ENCODE data around the gene MTRF1L.
"Not testable (repeated sequence)": the region's sequence is repeated elsewhere in the genome, so short reads cannot be mapped to it uniquely, and the experiment has no call there.

MTRF1L gene

DNA sequence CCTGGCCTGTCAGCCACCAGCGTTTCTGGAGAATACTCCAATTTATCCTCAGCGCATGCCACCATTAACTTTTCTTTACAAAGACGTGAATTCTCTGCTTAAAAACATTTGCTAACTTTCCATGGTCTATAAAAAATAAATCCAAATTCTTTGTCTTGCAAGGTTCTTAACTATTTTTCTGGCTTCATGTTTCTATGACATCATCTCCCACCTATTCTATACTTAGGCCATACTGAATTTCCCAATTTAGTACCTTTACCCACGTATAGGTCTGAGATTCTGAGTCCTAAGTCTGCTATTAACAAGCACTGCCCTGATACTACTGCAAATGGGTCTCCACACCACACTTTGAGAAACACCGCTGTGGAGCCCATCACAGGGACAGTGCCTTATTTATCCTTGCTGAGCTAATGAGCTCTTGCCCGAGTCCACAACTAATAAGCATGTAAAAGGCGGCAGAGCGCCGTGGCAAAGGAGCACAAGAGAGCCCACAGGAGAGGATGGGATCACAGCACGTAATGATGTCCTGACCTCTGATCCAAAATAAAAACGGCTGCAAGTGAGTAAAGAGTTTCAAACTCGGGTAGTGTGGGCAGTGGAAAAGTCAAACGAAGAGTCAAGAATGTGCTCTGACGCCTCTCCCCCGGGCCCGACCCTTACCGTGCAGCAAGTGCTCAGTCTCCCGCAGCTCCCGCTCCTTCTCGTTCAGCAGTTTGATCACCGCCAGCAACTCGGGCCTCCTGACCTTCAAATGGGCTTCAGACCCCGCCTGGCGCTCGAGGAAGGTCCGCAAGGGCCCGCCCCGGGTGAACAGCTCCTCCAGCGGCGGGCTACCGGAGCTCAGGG lies 519 bp downstream of the MTRF1L start:
- Histone ChIP-seq H3K4me3 (ENCODE audit: low read depth in 1 of 2, low read length in 2 of 2) (peak overlapping the region; percentile 85 to 95), H3K4me1 (ENCODE audit: control insufficient read depth in 1 of 2, insufficient read depth in 2 of 2, low read length in 2 of 2) (peaks cover 6 to 30% of the 10 kb centered on the region in 2 donors), H3K9me3 (ENCODE audit: control insufficient read depth in 1 of 2, low read length in 2 of 2) (no peaks in the 10 kb centered on the region), H3K27me3 (ENCODE audit: low read depth, low read length) (no peaks in the 10 kb centered on the region), H3K36me3 (ENCODE audit: control insufficient read depth in 1 of 2, insufficient read depth in 2 of 2, low read length in 2 of 2) (peaks cover 6 to 7% of the 10 kb centered on the region in 2 donors), H3K27ac (ENCODE audit: low read length) (peak overlapping the region; percentile 81)

DNA sequence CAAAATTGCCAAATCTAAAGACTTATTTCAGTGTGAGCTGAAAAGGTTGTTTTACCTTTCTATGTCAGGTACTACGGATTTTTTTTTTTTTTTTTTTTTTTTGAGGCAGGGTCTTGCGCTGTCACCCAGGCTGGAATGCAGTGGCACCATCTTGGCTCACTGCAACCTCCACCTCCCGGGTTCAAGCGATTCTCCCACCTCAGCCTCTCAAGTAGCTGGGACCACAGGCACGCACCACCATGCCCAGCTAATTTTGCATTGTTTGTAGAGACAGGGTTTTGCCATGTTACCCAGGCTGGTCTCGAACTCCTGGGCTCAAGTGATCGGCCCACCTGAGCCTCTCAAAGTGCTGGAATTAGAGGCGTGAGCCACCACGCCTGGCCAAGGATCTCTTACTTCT lies 1.7 kb downstream of the MTRF1L start:
- H3K9me3 ChIP-seq (ENCODE audit: control insufficient read depth in 1 of 2, low read length in 2 of 2); H3K27me3 ChIP-seq (ENCODE audit: low read depth, low read length); H3K27ac ChIP-seq (ENCODE audit: low read length); H3K36me3 ChIP-seq (ENCODE audit: control insufficient read depth in 1 of 2, insufficient read depth in 2 of 2, low read length in 2 of 2): not testable (repeated sequence)
- H3K4me3 ChIP-seq (ENCODE audit: low read depth in 1 of 2, low read length in 2 of 2), result peak overlapping the region in 1 of 2 donors; percentile 85
- H3K4me1 ChIP-seq (ENCODE audit: control insufficient read depth in 1 of 2, insufficient read depth in 2 of 2, low read length in 2 of 2), result peaks cover 6 to 30% of the 10 kb centered on the region in 2 donors

- no peak overlapping the region for H3K4me3 ChIP-seq (ENCODE audit: low read depth in 1 of 2, low read length in 2 of 2)
These were observed 2.3 kb downstream of the MTRF1L start for GRCh38 chr6:153000243-153000642.

DNA sequence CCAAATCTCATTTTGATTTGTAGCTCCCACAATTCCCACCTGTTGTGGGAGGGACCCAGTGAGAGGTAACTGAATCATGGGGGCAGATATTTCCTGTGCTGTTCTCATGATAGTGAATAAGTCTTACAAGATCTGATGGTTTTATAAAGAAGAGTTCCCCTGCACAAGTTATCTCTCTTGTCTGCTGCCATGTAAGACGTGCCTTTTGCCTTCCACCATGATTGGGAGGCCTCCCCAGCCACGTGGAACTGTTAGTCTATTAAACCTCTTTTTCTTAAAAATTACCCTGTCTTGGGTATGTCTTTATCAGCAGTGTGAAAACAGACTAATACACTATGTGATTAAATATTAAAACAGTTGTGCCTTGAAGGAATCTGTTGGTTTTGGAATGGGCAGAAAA lies 3.0 kb downstream of the MTRF1L start:
- not testable (repeated sequence) for H3K27ac ChIP-seq (ENCODE audit: low read length); H3K27me3 ChIP-seq (ENCODE audit: low read depth, low read length); H3K9me3 ChIP-seq (ENCODE audit: control insufficient read depth in 1 of 2, low read length in 2 of 2); H3K4me3 ChIP-seq (ENCODE audit: low read depth in 1 of 2, low read length in 2 of 2); H3K36me3 ChIP-seq (ENCODE audit: control insufficient read depth in 1 of 2, insufficient read depth in 2 of 2, low read length in 2 of 2)
- peaks cover 6 to 30% of the 10 kb centered on the region in 2 donors for H3K4me1 ChIP-seq (ENCODE audit: control insufficient read depth in 1 of 2, insufficient read depth in 2 of 2, low read length in 2 of 2)

More at GRCh38 chr6:153000243-153000642, 2.3 kb downstream of the MTRF1L start:
- H3K4me1 ChIP-seq (ENCODE audit: control insufficient read depth in 1 of 2, insufficient read depth in 2 of 2, low read length in 2 of 2), result peaks cover 6 to 30% of the 10 kb centered on the region in 2 donors
- no peaks in the 10 kb centered on the region for H3K9me3 ChIP-seq (ENCODE audit: control insufficient read depth in 1 of 2, low read length in 2 of 2)
- H3K27ac ChIP-seq (ENCODE audit: low read length), result no peak overlapping the region
- peaks cover 7 to 9% of the 10 kb centered on the region in 2 donors for H3K36me3 ChIP-seq (ENCODE audit: control insufficient read depth in 1 of 2, insufficient read depth in 2 of 2, low read length in 2 of 2)
- no peaks in the 10 kb centered on the region for H3K27me3 ChIP-seq (ENCODE audit: low read depth, low read length)

DNA sequence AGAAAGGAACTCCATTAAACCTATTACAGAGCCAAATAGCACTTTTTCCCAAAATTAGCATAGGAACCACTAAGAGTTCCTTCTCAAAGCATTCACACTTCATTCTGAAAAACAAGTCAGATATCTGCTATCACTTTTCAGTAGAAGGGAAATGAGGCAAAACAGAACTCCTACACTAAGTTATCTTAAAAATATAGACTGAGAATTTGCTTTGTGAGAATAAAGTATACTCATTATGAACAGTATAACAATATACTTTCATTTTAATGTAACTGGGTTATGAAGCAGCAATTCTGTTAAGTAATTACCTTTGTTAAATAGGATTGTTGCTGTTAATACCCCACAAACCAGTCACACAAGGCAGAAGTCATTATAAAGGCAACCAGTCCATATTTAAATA lies 8.7 kb downstream of the MTRF1L start:
- peaks cover 0 to under 1% of the 10 kb centered on the region in 2 donors for H3K4me1 ChIP-seq (ENCODE audit: control insufficient read depth in 1 of 2, insufficient read depth in 2 of 2, low read length in 2 of 2)
- no peak overlapping the region for H3K27ac ChIP-seq (ENCODE audit: low read length)
- H3K27me3 ChIP-seq (ENCODE audit: low read depth, low read length), result no peaks in the 10 kb centered on the region
- H3K36me3 ChIP-seq (ENCODE audit: control insufficient read depth in 1 of 2, insufficient read depth in 2 of 2, low read length in 2 of 2), result peaks cover 31 to 33% of the 10 kb centered on the region in 2 donors
- no peaks in the 10 kb centered on the region for H3K9me3 ChIP-seq (ENCODE audit: control insufficient read depth in 1 of 2, low read length in 2 of 2)
- no peak overlapping the region for H3K4me3 ChIP-seq (ENCODE audit: low read depth in 1 of 2, low read length in 2 of 2)

DNA sequence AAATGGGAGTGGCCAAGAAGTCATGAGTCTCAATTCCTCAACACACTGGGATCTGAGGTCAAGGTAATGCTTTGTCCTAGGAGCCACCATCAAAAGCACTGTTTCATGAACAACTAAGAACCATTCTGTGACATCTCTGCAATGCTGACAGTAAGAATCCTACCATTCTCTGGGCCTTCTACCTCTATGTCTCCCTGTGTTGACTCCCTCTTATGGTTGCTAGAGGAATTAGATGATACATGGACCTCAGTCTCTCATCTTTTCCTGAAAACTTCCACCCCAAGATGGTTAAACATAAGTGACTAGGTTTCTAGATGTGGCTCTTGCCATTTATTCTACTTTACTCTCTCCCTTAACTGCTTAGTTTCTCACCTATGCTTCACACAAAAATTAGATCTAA lies 9.1 kb downstream of the MTRF1L start:
- H3K9me3 ChIP-seq (ENCODE audit: control insufficient read depth in 1 of 2, low read length in 2 of 2), result no peaks in the 10 kb centered on the region
- H3K36me3 ChIP-seq (ENCODE audit: control insufficient read depth in 1 of 2, insufficient read depth in 2 of 2, low read length in 2 of 2), result peaks cover 31 to 33% of the 10 kb centered on the region in 2 donors
- H3K27ac ChIP-seq (ENCODE audit: low read length), result no peak overlapping the region
- H3K4me3 ChIP-seq (ENCODE audit: low read depth in 1 of 2, low read length in 2 of 2), result no peak overlapping the region
- no peaks in the 10 kb centered on the region for H3K4me1 ChIP-seq (ENCODE audit: control insufficient read depth in 1 of 2, insufficient read depth in 2 of 2, low read length in 2 of 2)
- no peaks in the 10 kb centered on the region for H3K27me3 ChIP-seq (ENCODE audit: low read depth, low read length)

DNA sequence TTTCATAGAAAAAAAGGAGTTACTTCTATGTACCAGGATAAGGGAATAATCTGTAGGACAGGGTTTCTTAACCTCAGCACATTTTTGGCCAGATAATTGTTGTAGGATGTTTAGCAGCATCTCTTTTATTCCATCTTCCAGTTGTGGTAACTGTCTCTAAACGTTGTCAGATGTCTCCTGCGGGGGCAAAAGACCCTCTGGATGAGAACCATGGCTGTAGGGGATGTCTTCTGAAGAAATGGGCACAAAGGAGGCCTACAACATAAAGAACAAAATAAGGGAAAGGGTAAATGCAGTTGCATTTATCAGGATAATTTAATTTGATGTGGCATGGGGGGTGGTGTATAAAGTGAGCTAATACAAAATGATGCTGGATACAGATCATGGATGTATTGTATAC lies 15.5 kb downstream of the MTRF1L start:
- no peaks in the 10 kb centered on the region for H3K9me3 ChIP-seq (ENCODE audit: control insufficient read depth in 1 of 2, low read length in 2 of 2)
- H3K36me3 ChIP-seq (ENCODE audit: control insufficient read depth in 1 of 2, insufficient read depth in 2 of 2, low read length in 2 of 2), result peaks cover 2 to 6% of the 10 kb centered on the region in 2 donors
- no peak overlapping the region for H3K4me3 ChIP-seq (ENCODE audit: low read depth in 1 of 2, low read length in 2 of 2)
- no peak overlapping the region for H3K27ac ChIP-seq (ENCODE audit: low read length)
- no peaks in the 10 kb centered on the region for H3K27me3 ChIP-seq (ENCODE audit: low read depth, low read length)
- peaks cover 7 to 20% of the 10 kb centered on the region in 2 donors for H3K4me1 ChIP-seq (ENCODE audit: control insufficient read depth in 1 of 2, insufficient read depth in 2 of 2, low read length in 2 of 2)

DNA sequence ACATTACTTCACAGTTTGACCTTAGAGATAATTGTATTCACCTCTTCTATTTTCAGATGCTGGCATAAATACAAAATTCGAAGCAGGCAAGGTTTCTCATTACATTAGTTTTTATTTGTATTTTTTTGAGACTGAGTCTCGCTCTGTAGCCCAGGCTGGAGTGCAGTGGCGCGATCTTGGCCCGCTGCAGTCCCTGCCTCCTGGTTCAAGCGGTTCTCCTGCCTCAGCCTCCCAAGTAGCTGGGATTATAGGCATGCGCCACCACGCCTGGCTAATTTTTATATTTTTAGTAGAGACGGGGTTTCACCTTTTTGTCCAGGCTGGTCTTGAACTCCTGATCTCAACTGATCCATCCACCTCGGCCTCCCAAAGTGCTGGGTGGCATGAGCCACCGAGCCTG lies 17.2 kb downstream of the MTRF1L start:
- H3K27me3 ChIP-seq (ENCODE audit: low read depth, low read length); H3K27ac ChIP-seq (ENCODE audit: low read length); H3K36me3 ChIP-seq (ENCODE audit: control insufficient read depth in 1 of 2, insufficient read depth in 2 of 2, low read length in 2 of 2); H3K9me3 ChIP-seq (ENCODE audit: control insufficient read depth in 1 of 2, low read length in 2 of 2); H3K4me3 ChIP-seq (ENCODE audit: low read depth in 1 of 2, low read length in 2 of 2): not testable (repeated sequence)
- H3K4me1 ChIP-seq (ENCODE audit: control insufficient read depth in 1 of 2, insufficient read depth in 2 of 2, low read length in 2 of 2), result peaks cover 7 to 22% of the 10 kb centered on the region in 2 donors

GRCh38 chr6:152984513-152984872 lies 18.0 kb downstream of the MTRF1L start:
- H3K36me3 ChIP-seq (ENCODE audit: control insufficient read depth in 1 of 2, insufficient read depth in 2 of 2, low read length in 2 of 2), result peaks cover 0 to 4% of the 10 kb centered on the region in 2 donors
- H3K4me3 ChIP-seq (ENCODE audit: low read depth in 1 of 2, low read length in 2 of 2), result peak overlapping the region; percentile 90 to 99
- H3K9me3 ChIP-seq (ENCODE audit: control insufficient read depth in 1 of 2, low read length in 2 of 2), result no peaks in the 10 kb centered on the region
- H3K4me1 ChIP-seq (ENCODE audit: control insufficient read depth in 1 of 2, insufficient read depth in 2 of 2, low read length in 2 of 2), result peaks cover 7 to 22% of the 10 kb centered on the region in 2 donors
- no peaks in the 10 kb centered on the region for H3K27me3 ChIP-seq (ENCODE audit: low read depth, low read length)
- H3K27ac ChIP-seq (ENCODE audit: low read length), result peak overlapping the region; percentile 88

DNA sequence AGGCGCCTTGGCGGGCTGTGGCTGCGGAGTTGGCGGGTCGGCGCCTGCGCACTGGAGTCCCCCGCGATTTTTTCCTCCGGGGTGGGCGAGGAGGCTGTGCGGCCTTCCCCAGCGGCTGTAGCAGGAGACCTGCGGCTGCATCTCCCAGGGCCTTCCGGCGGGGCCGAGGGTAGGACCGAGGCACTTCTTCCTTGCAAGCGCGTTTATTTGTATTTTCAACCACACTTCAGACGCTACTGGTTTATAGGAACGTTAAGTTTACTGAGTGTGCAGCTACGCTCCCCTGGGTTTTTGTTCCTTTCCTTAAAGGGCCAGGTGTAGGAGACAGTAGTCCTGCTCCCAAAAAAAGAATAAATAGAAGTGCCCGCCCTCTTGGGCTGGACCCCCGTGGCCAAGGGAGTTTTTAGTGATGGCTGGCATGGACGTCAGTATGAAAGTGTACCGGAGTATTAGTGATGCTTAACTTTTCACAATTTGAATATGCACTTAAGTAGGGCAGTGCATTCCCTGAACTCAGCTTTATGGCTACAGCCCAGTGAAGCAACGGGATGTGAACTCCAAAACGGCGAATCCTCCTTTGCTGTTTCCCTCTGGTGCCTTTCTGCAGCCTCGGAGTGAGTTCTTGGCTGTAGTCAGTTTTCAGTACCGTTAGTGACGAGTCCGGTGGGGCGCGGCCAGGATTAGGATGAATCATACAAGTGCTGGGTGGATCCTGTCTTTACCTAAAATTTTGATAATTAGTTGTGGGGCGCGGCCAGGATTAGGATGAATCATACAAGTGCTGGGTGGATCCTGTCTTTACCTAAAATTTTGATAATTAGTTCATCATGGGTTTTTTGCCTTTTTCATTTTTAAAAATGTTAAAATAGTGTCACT lies 18.6 kb downstream of the MTRF1L start:
- peak overlapping the region; percentile 88 for H3K27ac ChIP-seq (ENCODE audit: low read length)
- H3K4me1 ChIP-seq (ENCODE audit: control insufficient read depth in 1 of 2, insufficient read depth in 2 of 2, low read length in 2 of 2), result peaks cover 7 to 22% of the 10 kb centered on the region in 2 donors
- H3K4me3 ChIP-seq (ENCODE audit: low read depth in 1 of 2, low read length in 2 of 2), result peak overlapping the region; percentile 90 to 99
- peaks cover 0 to 4% of the 10 kb centered on the region in 2 donors for H3K36me3 ChIP-seq (ENCODE audit: control insufficient read depth in 1 of 2, insufficient read depth in 2 of 2, low read length in 2 of 2)
- H3K27me3 ChIP-seq (ENCODE audit: low read depth, low read length), result no peaks in the 10 kb centered on the region
- no peaks in the 10 kb centered on the region for H3K9me3 ChIP-seq (ENCODE audit: control insufficient read depth in 1 of 2, low read length in 2 of 2)

DNA sequence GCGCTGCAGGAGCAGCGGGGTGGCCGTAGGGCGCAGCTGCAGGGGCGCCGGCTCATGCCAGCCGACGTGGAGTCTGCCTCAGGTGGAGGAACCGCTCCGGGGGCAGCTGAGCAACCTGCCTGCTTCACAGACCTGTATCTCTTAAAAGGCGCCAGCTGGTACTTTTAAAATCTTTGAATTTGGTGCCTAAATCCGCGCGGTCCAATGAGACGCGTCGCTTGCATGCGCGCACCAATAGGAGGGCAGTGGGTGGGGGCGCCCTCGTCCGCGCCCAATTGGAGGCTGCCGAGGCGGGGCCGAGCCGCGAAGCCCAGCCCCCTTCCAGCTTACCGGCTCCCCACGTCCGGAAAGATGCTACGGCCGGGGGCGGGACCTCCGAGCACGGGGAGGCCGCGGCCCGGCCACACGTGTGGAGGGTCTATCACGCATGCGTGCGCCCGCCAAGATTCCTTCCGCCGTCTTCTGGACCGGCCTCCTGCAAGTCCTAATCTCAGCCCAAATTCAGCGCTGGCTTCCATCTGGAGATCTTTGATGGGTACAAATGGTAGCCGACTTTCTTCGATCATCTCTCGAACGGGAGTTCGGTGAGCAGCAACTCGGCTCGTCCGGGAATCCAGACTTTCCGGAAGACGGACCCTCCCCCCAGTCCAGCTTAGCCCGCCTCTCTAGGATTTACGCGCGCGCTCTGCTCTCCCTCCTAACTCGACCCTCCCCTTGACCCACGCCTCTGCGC lies 19.4 kb downstream of the MTRF1L start, which contains the start of gene FBXO5:
FBXO5 (minus strand) TSS at position 138 of the 733 bp plus-strand sequence; CDS start at position 56, 82 bp downstream.
- Histone ChIP-seq H3K27ac (ENCODE audit: low read length) (peak within 1 kb of the TSS; percentile 88), H3K4me3 (ENCODE audit: low read depth in 1 of 2, low read length in 2 of 2) (peak within 1 kb of the TSS; percentile 90 to 99), H3K36me3 (ENCODE audit: control insufficient read depth in 1 of 2, insufficient read depth in 2 of 2, low read length in 2 of 2) (peaks cover 0 to 4% of the 10 kb centered on the region in 2 donors)

More for the DNA sequence above, 19.4 kb downstream of the MTRF1L start, which contains the start of gene FBXO5:
- Histone ChIP-seq H3K4me1 (ENCODE audit: control insufficient read depth in 1 of 2, insufficient read depth in 2 of 2, low read length in 2 of 2) (peaks cover 7 to 22% of the 10 kb centered on the region in 2 donors), H3K9me3 (ENCODE audit: control insufficient read depth in 1 of 2, low read length in 2 of 2) (no peaks in the 10 kb centered on the region), H3K27me3 (ENCODE audit: low read depth, low read length) (no peaks in the 10 kb centered on the region)
